HuH-7.5 (cell line): ENCODE measurements around the gene SVIL.

ENCODE experiments used
- DNase-seq: peaks from one replicate; pipeline ENCODE4 v3.0.0; 2011; ENCODE audit warnings: low spot score

SVIL gene

GRCh38 chr10:29634764-29635625 lies at the start of gene SVIL:
Gene SVIL, minus strand, starts transcription at chr10:29634971. Its CDS starts 79,913 bp downstream, at chr10:29555058.
- no peak for DNase-seq

- DNase-seq, result no peak
Observed at GRCh38 chr10:29681676-29682448, 47.1 kb upstream of the SVIL start.

GRCh38 chr10:29680091-29680490 lies 45.3 kb upstream of the SVIL start:
- no peak for DNase-seq

- DNase-seq, result no peak
Observed at GRCh38 chr10:29676732-29677131, 42.0 kb upstream of the SVIL start.

GRCh38 chr10:29675984-29676383 lies 41.2 kb upstream of the SVIL start:
- no peak for DNase-seq

- DNase-seq, result no peak
Observed at GRCh38 chr10:29671968-29672367, 37.2 kb upstream of the SVIL start.

GRCh38 chr10:29671228-29671780 lies 36.5 kb upstream of the SVIL start:
- DNase-seq, result no peak

- no peak for DNase-seq
Observed at GRCh38 chr10:29670761-29671160, 36.0 kb upstream of the SVIL start.

- DNase-seq, result no peak
Observed at GRCh38 chr10:29669149-29669548, 34.4 kb upstream of the SVIL start.

GRCh38 chr10:29668628-29669027 lies 33.9 kb upstream of the SVIL start:
- DNase-seq, result no peak

- no peak for DNase-seq
Observed at GRCh38 chr10:29667191-29667590, 32.4 kb upstream of the SVIL start.

- no peak for DNase-seq
Observed at GRCh38 chr10:29666201-29666600, 31.4 kb upstream of the SVIL start.

GRCh38 chr10:29663718-29664117 lies 28.9 kb upstream of the SVIL start:
- DNase-seq, result no peak

- peak; percentile 27 for DNase-seq
Observed at GRCh38 chr10:29658984-29659965, 24.5 kb upstream of the SVIL start.

GRCh38 chr10:29657719-29658274 lies 23.0 kb upstream of the SVIL start:
- no peak for DNase-seq

GRCh38 chr10:29656451-29656992 lies 21.8 kb upstream of the SVIL start:
- no peak for DNase-seq

GRCh38 chr10:29652192-29652591 lies 17.4 kb upstream of the SVIL start:
- DNase-seq, result no peak

GRCh38 chr10:29651767-29652166 lies 17.0 kb upstream of the SVIL start:
- no peak for DNase-seq

GRCh38 chr10:29650552-29650944 lies 15.8 kb upstream of the SVIL start:
- no peak for DNase-seq

GRCh38 chr10:29649561-29650551 lies 15.1 kb upstream of the SVIL start:
- no peak for DNase-seq
